H1 (cell line): Measurements from ENCODE around the gene RIBC1. TPM values are rescaled to one million over a fixed set of nuclear protein-coding genes. Genes with fewer than 3 reads are reported as not detected.
"Not testable (repeated sequence)": the region's sequence is repeated elsewhere in the genome, so short reads cannot be mapped to it uniquely, and the experiment has no call there.

Experiments
- CTCF ChIA-PET: fragments of 300-600 bp; sonication (Branson Sonifier 250); formaldehyde crosslinking; loops from one replicate; lab custom pipeline; 2021; ENCODE audit not compliant: partially characterized antibody; lab: Charles Lee
- POLR2A ChIA-PET: fragments of 300-600 bp; sonication (Branson Sonifier 250); formaldehyde crosslinking; loops from one replicate; lab custom pipeline; 2021; ENCODE audit warnings: inconsistent platforms; ENCODE audit not compliant: partially characterized antibody; lab: Charles Lee
- DNase-seq, 2 experiments: peaks; one replicate each; pipeline versions ENCODE4 v3.0.0 to v3.0.0-alpha.2; 2010 to 2022; ENCODE audit warnings: low spot score in 2 of 2, low read depth in 1 of 2, mixed read lengths in 1 of 2
- FAIRE-seq: peaks from 2 replicates; lab custom pipeline; 2011; peaks lifted over from hg19 to GRCh38; lab: Jason Lieb, UNC
- H2AFZ ChIP-seq: 2 replicates; pipeline ENCODE4 v1.8.1; 2012; ENCODE audit warnings: low read length, inconsistent platforms
- H2AK5ac ChIP-seq: 2 replicates; pipeline ENCODE4 v1.6.1; 2013; ENCODE audit warnings: low read depth, low read length
- H2BK120ac ChIP-seq: replicated peaks from 2 replicates; pipeline ENCODE3; 2013; ENCODE audit warnings: low read depth, low read length, inconsistent platforms
- H2BK12ac ChIP-seq: 2 replicates; pipeline ENCODE4 v1.6.1; 2013; ENCODE audit warnings: low read depth, low read length
- H2BK15ac ChIP-seq: 2 replicates; pipeline ENCODE4 v1.6.1; 2013; ENCODE audit warnings: low read length
- H2BK20ac ChIP-seq: 2 replicates; pipeline ENCODE4 v1.6.1; 2013; ENCODE audit warnings: low read length
- H2BK5ac ChIP-seq: 2 replicates; pipeline ENCODE4 v1.6.1; 2013; ENCODE audit warnings: low read depth, low read length
- H3K14ac ChIP-seq: 2 replicates; pipeline ENCODE4 v1.6.1; 2013; ENCODE audit warnings: inconsistent platforms; ENCODE audit not compliant: insufficient read length
- H3K18ac ChIP-seq: 2 replicates; pipeline ENCODE4 v1.6.1; 2013; ENCODE audit warnings: low read length; ENCODE audit errors: extremely low read depth
- H3K23ac ChIP-seq: 2 replicates; pipeline ENCODE4 v1.6.1; 2013; ENCODE audit warnings: inconsistent platforms; ENCODE audit not compliant: insufficient read length
- H3K23me2 ChIP-seq: 2 replicates; pipeline ENCODE4 v1.6.1; 2013; ENCODE audit warnings: low read depth, low read length
- H3K27ac ChIP-seq: 2 replicates; pipeline ENCODE4 v1.6.1; 2011; ENCODE audit warnings: low read depth, low read length, inconsistent platforms
- H3K27me3 ChIP-seq, 4 experiments: replicated peaks in 1 of 4; 1 replicate in 1 of 4; 2 replicates in 3 of 4; pipeline versions ENCODE4 v1.6.1 to v1.8.1; 2011 to 2013; ENCODE audit warnings: low read length in 3 of 4, mild to moderate bottlenecking in 3 of 4, inconsistent platforms in 2 of 4, mixed read lengths in 2 of 4, moderate library complexity in 1 of 4; ENCODE audit not compliant: control insufficient read depth in 3 of 4, insufficient read depth in 3 of 4; ENCODE audit errors: extremely low read depth in 1 of 4
- H3K36me3 ChIP-seq, 4 experiments: 2 replicates each; pipeline versions ENCODE4 v1.6.1 to v1.8.1; 2011 to 2013; ENCODE audit warnings: mild to moderate bottlenecking in 4 of 4, low read length in 3 of 4, moderate library complexity in 2 of 4, control low read depth in 1 of 4, inconsistent platforms in 1 of 4; ENCODE audit not compliant: insufficient read depth in 4 of 4, control insufficient read depth in 2 of 4
- H3K4ac ChIP-seq: replicated peaks from 2 replicates; pipeline ENCODE3; 2013; ENCODE audit warnings: low read length, low read depth, mixed read lengths, inconsistent platforms; ENCODE audit not compliant: insufficient read length
- H3K4me1 ChIP-seq, 4 experiments: replicated peaks in 1 of 4; 1 replicate in 1 of 4; 2 replicates in 3 of 4; pipeline versions ENCODE4 v1.6.1 to v1.8.1; 2011 to 2013; ENCODE audit warnings: low read length in 3 of 4, inconsistent platforms in 2 of 4, mixed read lengths in 1 of 4; ENCODE audit not compliant: insufficient read depth in 4 of 4, control insufficient read depth in 3 of 4
- H3K4me2 ChIP-seq, 2 experiments: 2 replicates each; pipeline versions ENCODE4 v1.6.1 to v1.8.1; 2011 to 2013; ENCODE audit warnings: low read depth in 2 of 2, low read length in 2 of 2, control low read depth in 1 of 2, inconsistent platforms in 1 of 2, mild to moderate bottlenecking in 1 of 2; ENCODE audit not compliant: insufficient read depth in 1 of 2
- H3K4me3 ChIP-seq, 4 experiments: fragments of 200-600, 300-600 bp in 1 of 4; sonication (generic), shearing (Covaris generic), sonication (Bioruptor Twin) in 1 of 4; 2 replicates each; pipeline versions ENCODE4 v1.5.1 to v1.8.1; 2011 to 2016; ENCODE audit warnings: low read length in 4 of 4, low read depth in 3 of 4, control low read depth in 2 of 4, inconsistent platforms in 2 of 4, mild to moderate bottlenecking in 2 of 4, mixed read lengths in 1 of 4, moderate library complexity in 1 of 4; ENCODE audit not compliant: insufficient read depth in 2 of 4; ENCODE audit errors: extremely low read depth in 1 of 4
- H3K56ac ChIP-seq: replicated peaks from 2 replicates; pipeline ENCODE3; 2013; ENCODE audit warnings: low read depth, mild to moderate bottlenecking, mixed read lengths, low read length, inconsistent platforms; ENCODE audit not compliant: insufficient read length
- H3K79me1 ChIP-seq: 2 replicates; pipeline ENCODE4 v1.6.1; 2013; ENCODE audit warnings: low read depth, low read length, control low read depth
- H3K79me2 ChIP-seq, 2 experiments: 2 replicates each; pipeline versions ENCODE4 v1.6.1 to v1.8.1; 2012 to 2013; ENCODE audit warnings: low read length in 2 of 2, mild to moderate bottlenecking in 2 of 2, inconsistent platforms in 1 of 2; ENCODE audit not compliant: insufficient read depth in 2 of 2, control insufficient read depth in 1 of 2
- H3K9ac ChIP-seq, 4 experiments: replicated peaks in 1 of 4; 1 replicate in 1 of 4; 2 replicates in 3 of 4; pipeline versions ENCODE4 v1.6.1 to v1.8.1; 2011 to 2013; ENCODE audit warnings: low read depth in 3 of 4, low read length in 3 of 4, control low read depth in 2 of 4, mild to moderate bottlenecking in 2 of 4, moderate library complexity in 2 of 4, inconsistent platforms in 1 of 4; ENCODE audit errors: extremely low read depth in 1 of 4
- H3K9me3 ChIP-seq, 2 experiments: 2 replicates each; pipeline versions ENCODE4 v1.6.1 to v1.8.1; 2012 to 2013; ENCODE audit warnings: mild to moderate bottlenecking in 2 of 2, moderate library complexity in 2 of 2, control low read depth in 1 of 2, inconsistent platforms in 1 of 2, low read depth in 1 of 2, low read length in 1 of 2, mixed read lengths in 1 of 2; ENCODE audit not compliant: insufficient read depth in 2 of 2
- H4K20me1 ChIP-seq, 2 experiments: replicated peaks in 1 of 2; 2 replicates each; pipeline versions ENCODE3 to v1.8.1; 2011 to 2013; ENCODE audit warnings: inconsistent platforms in 2 of 2, low read length in 2 of 2, mild to moderate bottlenecking in 1 of 2; ENCODE audit not compliant: insufficient read depth in 2 of 2, control insufficient read depth in 1 of 2
- H4K5ac ChIP-seq: 2 replicates; pipeline ENCODE4 v1.6.1; 2013; ENCODE audit warnings: low read length, low read depth, mixed read lengths, inconsistent platforms; ENCODE audit not compliant: insufficient read length
- H4K8ac ChIP-seq: 2 replicates; pipeline ENCODE4 v1.8.0; 2013; ENCODE audit warnings: mild to moderate bottlenecking, moderate library complexity, low read length, inconsistent platforms; ENCODE audit not compliant: insufficient read depth; ENCODE audit errors: extremely low read depth
- H4K91ac ChIP-seq: replicated peaks from 2 replicates; pipeline ENCODE3; 2013; ENCODE audit warnings: low read length, mixed read lengths, inconsistent platforms; ENCODE audit not compliant: insufficient read length
- WGBS, 2 experiments: shearing (Covaris generic) in 1 of 2; methylation state at CpG; one replicate each; pipeline versions ENCODE4 v1.1.6 to v1.1.7; 2013 to 2015; ENCODE audit warnings: low lambda C conversion rate in 2 of 2, mixed read lengths in 2 of 2, inconsistent platforms in 1 of 2, low coverage in 1 of 2, missing lambda C conversion rate in 1 of 2; ENCODE audit not compliant: insufficient replicate concordance in 2 of 2, insufficient coverage in 1 of 2, insufficient read length in 1 of 2; ENCODE audit errors: extremely low coverage in 1 of 2, missing lambda C conversion rate in 1 of 2; 5-methylcytosine and 5-hydroxymethylcytosine counted together
- polyA plus RNA-seq, 7 experiments: library from polyadenylated mRNA; depleted of rRNA in 3 of 7; stranded (reverse) in 5 of 7; unstranded in 2 of 7; fragments of >200 nt in 5 of 7; fragments of 200-250 nt in 2 of 7; gene quantifications; 1 replicate in 5 of 7; 2 replicates in 1 of 7; 4 replicates in 1 of 7; pipeline versions ENCODE4 v1.2.1 to v1.2.3, GENCODE V29; 2011 to 2013; ENCODE audit warnings: missing spikeins in 2 of 7, mixed read lengths in 2 of 7
- total RNA-seq: library from RNA; stranded (reverse); fragmentation: NEBNext Ultra II Directional; extraction: Animal tissue kit (Norgen Biotek cat#: 25700); gene quantifications from 2 replicates; pipeline ENCODE4 v1.2.1, GENCODE V29; 2021

RIBC1 gene
- total and polyA plus RNA-seq, 2 of the 8 experiments (the other 6 are each of a cell fraction or from before 2014, with no cell fraction given) = 0.41 to 0.97 TPM

GRCh38 chrX:53468659-53469058, 46.0 kb downstream of the RIBC1 start:
- H3K4me1 ChIP-seq, H2AK5ac ChIP-seq, H3K27me3 ChIP-seq, H3K18ac ChIP-seq, H3K4me2 ChIP-seq, H2BK12ac ChIP-seq, FAIRE-seq, H3K56ac ChIP-seq, H3K9ac ChIP-seq, H3K23ac ChIP-seq, H4K5ac ChIP-seq, DNase-seq, H3K9me3 ChIP-seq, H4K91ac ChIP-seq, H2BK20ac ChIP-seq, H3K79me1 ChIP-seq, H4K20me1 ChIP-seq, H3K79me2 ChIP-seq, POLR2A ChIA-PET, H3K4ac ChIP-seq, H3K27ac ChIP-seq, H2AFZ ChIP-seq, H3K23me2 ChIP-seq, H4K8ac ChIP-seq, H3K4me3 ChIP-seq, H2BK15ac ChIP-seq, H3K14ac ChIP-seq, H2BK5ac ChIP-seq, H3K36me3 ChIP-seq, H2BK120ac ChIP-seq: not testable (repeated sequence)
- 89% methylated on average over 3 of the region's 3 CpGs; no CpG with 5 or more reads in 1 of the 2 experiments for WGBS, 2 experiments
- CTCF ChIA-PET = interaction anchor here (0.9 to 4.8 kb wide), 3 partner anchors 12 to 218 kb away, joined by 3 to 20 read pairs (median 3); no protein-coding TSS in a partner anchor
